ENCODE measurements around the gene AGPAT2. TPM values are rescaled to one million over a fixed set of nuclear protein-coding genes. Genes with fewer than 3 reads are reported as not detected.

The AGPAT2 gene
- total RNA-seq, 2 donors from 2014 or later = 7.7 to 8.5 TPM

GRCh38 chr9:136658849-136659535, 28.3 kb downstream of the AGPAT2 start:
- peaks cover 32% of the 10 kb centered on the region for H3K27me3 Mint-ChIP-seq
- ATAC-seq (peak; percentile 42), DNase-seq (no peak)
- H3K4me3 Mint-ChIP-seq = peak overlapping the region; percentile 19
- H3K27ac Mint-ChIP-seq = no peak overlapping the region
- no peaks in the 10 kb centered on the region for H3K9me3 ChIP-seq (ENCODE audit: control insufficient read depth, low read length, poor library complexity, severe bottlenecking)
- H3K36me3 Mint-ChIP-seq (ENCODE audit: low read depth) = no peaks in the 10 kb centered on the region
- H3K4me1 Mint-ChIP-seq = peaks cover 8% of the 10 kb centered on the region

- Mint-ChIP-seq H3K4me1 (peaks cover 8% of the 10 kb centered on the region), H3K27ac (no peak overlapping the region), H3K36me3 (ENCODE audit: low read depth) (no peaks in the 10 kb centered on the region), H3K27me3 (peaks cover 32% of the 10 kb centered on the region), H3K4me3 (peak overlapping the region; percentile 36)
- H3K9me3 ChIP-seq (ENCODE audit: control insufficient read depth, low read length, poor library complexity, severe bottlenecking) = no peaks in the 10 kb centered on the region
- DNase-seq (no peak), ATAC-seq (no peak)
Observed at GRCh38 chr9:136657974-136658848, 29.0 kb downstream of the AGPAT2 start.

GRCh38 chr9:136656795-136657611, 30.3 kb downstream of the AGPAT2 start:
- Mint-ChIP-seq H3K4me3 (no peak overlapping the region), H3K27ac (no peak overlapping the region), H3K4me1 (peaks cover 8% of the 10 kb centered on the region), H3K27me3 (peaks cover 41% of the 10 kb centered on the region), H3K36me3 (ENCODE audit: low read depth) (peaks cover 2% of the 10 kb centered on the region)
- ATAC-seq (peak; percentile 33), DNase-seq (no peak)
- H3K9me3 ChIP-seq (ENCODE audit: control insufficient read depth, low read length, poor library complexity, severe bottlenecking) = no peaks in the 10 kb centered on the region

GRCh38 chr9:136656183-136656738, 31.0 kb downstream of the AGPAT2 start:
- no peaks in the 10 kb centered on the region for H3K9me3 ChIP-seq (ENCODE audit: control insufficient read depth, low read length, poor library complexity, severe bottlenecking)
- ATAC-seq (no peak), DNase-seq (peak in 1 of 3 donors; percentile 8)
- peaks cover 43% of the 10 kb centered on the region for H3K27me3 Mint-ChIP-seq
- H3K27ac Mint-ChIP-seq = no peak overlapping the region
- H3K4me3 Mint-ChIP-seq = no peak overlapping the region
- H3K4me1 Mint-ChIP-seq = peaks cover 8% of the 10 kb centered on the region
- peaks cover 2% of the 10 kb centered on the region for H3K36me3 Mint-ChIP-seq (ENCODE audit: low read depth)

GRCh38 chr9:136655536-136656182, 31.6 kb downstream of the AGPAT2 start:
- peak in 1 of 3 donors; percentile 7 for DNase-seq
- peaks cover 8% of the 10 kb centered on the region for H3K4me1 Mint-ChIP-seq
- H3K4me3 Mint-ChIP-seq = no peak overlapping the region
- no peak overlapping the region for H3K27ac Mint-ChIP-seq
- no peaks in the 10 kb centered on the region for H3K9me3 ChIP-seq (ENCODE audit: control insufficient read depth, low read length, poor library complexity, severe bottlenecking)
- ATAC-seq = no peak
- H3K36me3 Mint-ChIP-seq (ENCODE audit: low read depth) = peaks cover 2% of the 10 kb centered on the region
- peaks cover 43% of the 10 kb centered on the region for H3K27me3 Mint-ChIP-seq

- Mint-ChIP-seq H3K27me3 (peaks cover 38% of the 10 kb centered on the region), H3K4me3 (no peak overlapping the region), H3K27ac (no peak overlapping the region), H3K36me3 (ENCODE audit: low read depth) (peaks cover 2% of the 10 kb centered on the region), H3K4me1 (peaks cover 8% of the 10 kb centered on the region)
- DNase-seq (no peak), ATAC-seq (no peak)
- H3K9me3 ChIP-seq (ENCODE audit: control insufficient read depth, low read length, poor library complexity, severe bottlenecking) = no peaks in the 10 kb centered on the region
Observed at GRCh38 chr9:136654820-136655535, 32.3 kb downstream of the AGPAT2 start.

- no peaks in the 10 kb centered on the region for H3K9me3 ChIP-seq (ENCODE audit: control insufficient read depth, low read length, poor library complexity, severe bottlenecking)
- H3K27me3 Mint-ChIP-seq = peaks cover 42% of the 10 kb centered on the region
- no peak overlapping the region for H3K27ac Mint-ChIP-seq
- DNase-seq (no peak), ATAC-seq (no peak)
- peaks cover 2% of the 10 kb centered on the region for H3K36me3 Mint-ChIP-seq (ENCODE audit: low read depth)
- H3K4me3 Mint-ChIP-seq = no peak overlapping the region
- H3K4me1 Mint-ChIP-seq = peaks cover 6% of the 10 kb centered on the region
Observed at GRCh38 chr9:136653323-136654079, 33.8 kb downstream of the AGPAT2 start.

GRCh38 chr9:136651860-136652259, 35.4 kb downstream of the AGPAT2 start:
- no peaks in the 10 kb centered on the region for H3K9me3 ChIP-seq (ENCODE audit: control insufficient read depth, low read length, poor library complexity, severe bottlenecking)
- Mint-ChIP-seq H3K4me3 (no peak overlapping the region), H3K27me3 (peaks cover 32% of the 10 kb centered on the region), H3K4me1 (peaks cover 1% of the 10 kb centered on the region), H3K36me3 (ENCODE audit: low read depth) (peaks cover 2% of the 10 kb centered on the region), H3K27ac (no peak overlapping the region)
- ATAC-seq (no peak), DNase-seq (no peak)

GRCh38 chr9:136650648-136651047, 36.6 kb downstream of the AGPAT2 start:
- Mint-ChIP-seq H3K27ac (no peak overlapping the region), H3K4me3 (no peak overlapping the region), H3K4me1 (peaks cover 2% of the 10 kb centered on the region), H3K27me3 (peaks cover 26% of the 10 kb centered on the region), H3K36me3 (ENCODE audit: low read depth) (peaks cover 2% of the 10 kb centered on the region)
- ATAC-seq = peak; percentile 21
- H3K9me3 ChIP-seq (ENCODE audit: control insufficient read depth, low read length, poor library complexity, severe bottlenecking) = no peaks in the 10 kb centered on the region
- no peak for DNase-seq

- ATAC-seq (no peak), DNase-seq (no peak)
- peaks cover 26% of the 10 kb centered on the region for H3K27me3 Mint-ChIP-seq
- H3K36me3 Mint-ChIP-seq (ENCODE audit: low read depth) = peaks cover 2% of the 10 kb centered on the region
- peaks cover 2% of the 10 kb centered on the region for H3K4me1 Mint-ChIP-seq
- no peaks in the 10 kb centered on the region for H3K9me3 ChIP-seq (ENCODE audit: control insufficient read depth, low read length, poor library complexity, severe bottlenecking)
- no peak overlapping the region for H3K4me3 Mint-ChIP-seq
- no peak overlapping the region for H3K27ac Mint-ChIP-seq
Observed at GRCh38 chr9:136650021-136650420, 37.2 kb downstream of the AGPAT2 start.

- no peaks in the 10 kb centered on the region for H3K9me3 ChIP-seq (ENCODE audit: control insufficient read depth, low read length, poor library complexity, severe bottlenecking)
- Mint-ChIP-seq H3K4me1 (peaks cover 4% of the 10 kb centered on the region), H3K27me3 (peaks cover 30% of the 10 kb centered on the region), H3K4me3 (no peak overlapping the region), H3K27ac (no peak overlapping the region), H3K36me3 (ENCODE audit: low read depth) (peaks cover 2% of the 10 kb centered on the region)
- DNase-seq (no peak), ATAC-seq (no peak)
Observed at GRCh38 chr9:136648751-136649150, 38.5 kb downstream of the AGPAT2 start.
